ENCODE results near the gene NONO. TPM values are rescaled to one million over a fixed set of nuclear protein-coding genes. Genes with fewer than 3 reads are reported as not detected.
"Not testable (repeated sequence)": the region's sequence is repeated elsewhere in the genome, so short reads cannot be mapped to it uniquely, and the experiment has no call there.

The NONO gene
- polyA plus RNA-seq, 2 of the 4 experiments (the other 2 are of a cell fraction): 362 to 405 TPM

- TF ChIP-seq TP53 (CRISPR knock-in tag; IDR thresholded peaks at IDR 0.05) (no peak), SREBF2 (IDR thresholded peaks at IDR 0.05) (no peak), JUN (IDR thresholded peaks at IDR 0.05) (no peak), ATOH8 (CRISPR knock-in tag; IDR thresholded peaks at IDR 0.05; ENCODE audit: low read depth) (no peak), HEYL (CRISPR knock-in tag; IDR thresholded peaks at IDR 0.05) (no peak)
- no peak overlapping the region for H3K4me2 ChIP-seq
- ChIA-PET POLR2A (interaction anchor here (1.3 kb wide), 1 partner anchor 13 kb away, joined by 4 read pairs; the partner anchor contains the start of gene NONO), CTCF (interaction anchor here (1.0 kb wide), 1 partner anchor 32 kb away, joined by 3 read pairs; no protein-coding TSS in a partner anchor)
- peaks cover 3% of the 10 kb centered on the region; the same call in 1 of the 3 replicates for H3K4me1 ChIP-seq
- no peak overlapping the region for H3K4me3 ChIP-seq
- DNase-seq (ENCODE audit: low read depth in 1 of 2, low spot score in 1 of 2): no peak
- H3K9me3 ChIP-seq: no peaks in the 10 kb centered on the region
- no peak for ATAC-seq
- no peak overlapping the region for H3K27ac ChIP-seq
- FAIRE-seq: no peak
- WGBS (ENCODE audit: missing lambda C conversion rate): 90% methylated on average over 6 of the region's 6 CpGs
Observed at GRCh38 chrX:71296806-71297205, 13.4 kb downstream of the NONO start.

- FAIRE-seq (no peak), DNase-seq (ENCODE audit: low read depth in 1 of 2, low spot score in 1 of 2) (no peak), ATAC-seq (no peak)
- 0 out of 2 replicates have a peak, but pooled peaks have one; percentile 45 for TF ChIP-seq POLR2AphosphoS2 (conservative IDR thresholded peaks at IDR 0.05; ENCODE audit: low read length)
- no peak for TF ChIP-seq CTCF (IDR thresholded peaks at IDR 0.05)
- no peaks in the 10 kb centered on the region for H3K4me1 ChIP-seq
- 88% methylated on average over 3 of the region's 3 CpGs for WGBS (ENCODE audit: missing lambda C conversion rate)
- POLR2A ChIA-PET: interaction anchor here (0.9 kb wide), 1 partner anchor 15 kb away, joined by 3 read pairs; the partner anchor contains the start of gene NONO
- H3K27ac ChIP-seq: no peak overlapping the region
- H3K9me3 ChIP-seq: no peaks in the 10 kb centered on the region
- H3K4me2 ChIP-seq: no peak overlapping the region
- no peak overlapping the region for H3K4me3 ChIP-seq
- CTCF ChIA-PET: interaction anchor here (1.2 kb wide), 1 partner anchor 14 kb away, joined by 5 read pairs; the partner anchor contains the start of gene NONO
Observed at GRCh38 chrX:71298119-71298518, 14.7 kb downstream of the NONO start.

- CTCF ChIA-PET; H3K9me3 ChIP-seq; ATAC-seq; H3K4me2 ChIP-seq; FAIRE-seq; POLR2A ChIA-PET; DNase-seq (ENCODE audit: low read depth in 1 of 2, low spot score in 1 of 2); H3K4me3 ChIP-seq; H3K27ac ChIP-seq; H3K4me1 ChIP-seq: not testable (repeated sequence)
- whole genome bisulfite sequencing (ENCODE audit: missing lambda C conversion rate): 95% methylated on average over 7 of the region's 7 CpGs
Observed at GRCh38 chrX:71300064-71300463, 16.6 kb downstream of the NONO start.

GRCh38 chrX:71300495-71300894 is 17.1 kb downstream of the NONO start:
- H3K27ac ChIP-seq, POLR2A ChIA-PET, ATAC-seq: not testable (repeated sequence)

GRCh38 chrX:71301195-71301924 is 17.9 kb downstream of the NONO start, which contains the start of gene ITGB1BP2:
Gene ITGB1BP2, plus strand, starts transcription at chrX:71301750. Its CDS starts 57 bp downstream, at chrX:71301807.
- POLR2A ChIA-PET: interaction anchor here (0.9 kb wide), 1 partner anchor 18 kb away, joined by 4 read pairs; the partner anchor contains the start of gene NONO
- H3K4me1 ChIP-seq: no peaks in the 10 kb centered on the region
- no peak within 1 kb of the TSS for H3K4me2 ChIP-seq
- no peak within 1 kb of the TSS for H3K27ac ChIP-seq
- CTCF ChIA-PET: interaction anchor here (1.0 kb wide), 2 partner anchors 18 to 19 kb away, joined by 3 read pairs; partner anchors contain the start of gene NONO
- H3K9me3 ChIP-seq: no peaks in the 10 kb centered on the region
- TF ChIP-seq TFCP2L1 (CRISPR knock-in tag; IDR thresholded peaks at IDR 0.05): no peak
- TF ChIP-seq PBX3 (IDR thresholded peaks at IDR 0.05): 0 out of 2 replicates have a peak, but pooled peaks have one; percentile 5
- DNase-seq (ENCODE audit: low read depth in 1 of 2, low spot score in 1 of 2) (no peak), ATAC-seq (peak; percentile 6 to 12; a peak in 3 of 6 replicates), FAIRE-seq (no peak)
- 89% methylated on average over 10 of the region's 10 CpGs for WGBS (ENCODE audit: missing lambda C conversion rate)
- no peak within 1 kb of the TSS for H3K4me3 ChIP-seq

More at GRCh38 chrX:71300495-71300894, 17.1 kb downstream of the NONO start:
- whole genome bisulfite sequencing (ENCODE audit: missing lambda C conversion rate): 88% methylated on average over 7 of the region's 7 CpGs
- H3K4me2 ChIP-seq; DNase-seq (ENCODE audit: low read depth in 1 of 2, low spot score in 1 of 2); CTCF ChIA-PET; H3K4me1 ChIP-seq; H3K9me3 ChIP-seq; H3K4me3 ChIP-seq: not testable (repeated sequence)
- FAIRE-seq: peak; percentile 32
